HepG2 (cell line): ENCODE measurements around the gene UBQLN1. TPM values are rescaled to one million over a fixed set of nuclear protein-coding genes. Genes with fewer than 3 reads are reported as not detected.

Source experiments
- ADNP ChIP-seq: sonication (generic); formaldehyde crosslinking; IDR thresholded peaks from 2 replicates; pipeline ENCODE4 v1.4.0; 2020; ENCODE audit warnings: missing genetic modification reagents
- AKAP8 ChIP-seq: sonication (generic); formaldehyde crosslinking; IDR thresholded peaks from 2 replicates; pipeline ENCODE4 v1.5.1; 2020; ENCODE audit warnings: mild to moderate bottlenecking, missing genetic modification reagents
- CC2D1A ChIP-seq: sonication (generic); formaldehyde crosslinking; IDR thresholded peaks from 2 replicates; pipeline ENCODE4 v1.8.1; 2023; ENCODE audit warnings: mild to moderate bottlenecking, missing genetic modification reagents
- EZH2 ChIP-seq: conservative IDR thresholded peaks from 2 replicates; pipeline ENCODE4 v1.6.1; 2012; ENCODE audit warnings: mild to moderate bottlenecking, low read depth, low read length, moderate library complexity
- FOXK2 ChIP-seq: fragments of 450-650 bp; IDR thresholded peaks from 2 replicates; pipeline ENCODE4 v1.6.1; 2016
- GATA4 ChIP-seq: sonication (generic); IDR thresholded peaks from 2 replicates; pipeline ENCODE4 v1.6.1; 2016; ENCODE audit warnings: antibody characterized with exemption, low read depth, borderline replicate concordance
- ISL2 ChIP-seq: sonication (generic); formaldehyde crosslinking; IDR thresholded peaks from 2 replicates; pipeline ENCODE4 v1.5.0; 2020; ENCODE audit warnings: missing genetic modification reagents
- NCOA5 ChIP-seq: sonication (generic); formaldehyde crosslinking; IDR thresholded peaks from 2 replicates; pipeline ENCODE4 v1.4.0; 2020; ENCODE audit warnings: missing genetic modification reagents
- PBX3 ChIP-seq: sonication (generic); formaldehyde crosslinking; IDR thresholded peaks from 2 replicates; pipeline ENCODE4 v1.8.1; 2023; ENCODE audit warnings: missing genetic modification reagents, inconsistent platforms, borderline replicate concordance
- PREB ChIP-seq: sonication (generic); formaldehyde crosslinking; IDR thresholded peaks from 2 replicates; pipeline ENCODE4 v1.4.0; 2020; ENCODE audit warnings: missing genetic modification reagents
- RFXANK ChIP-seq: IDR thresholded peaks from 2 replicates; pipeline ENCODE4 v1.6.1; 2016
- TARDBP ChIP-seq: sonication (generic); formaldehyde crosslinking; IDR thresholded peaks from 2 replicates; pipeline ENCODE4 v1.8.0; 2022; ENCODE audit warnings: mild to moderate bottlenecking, missing genetic modification reagents
- UBTF ChIP-seq: sonication (generic); formaldehyde crosslinking; IDR thresholded peaks from 2 replicates; pipeline ENCODE4 v1.4.0; 2020; ENCODE audit warnings: mild to moderate bottlenecking, missing genetic modification reagents
- ZBTB7B ChIP-seq: sonication (generic); formaldehyde crosslinking; IDR thresholded peaks from 2 replicates; pipeline ENCODE4 v1.4.0; 2020; ENCODE audit warnings: missing genetic modification reagents
- ZEB1 ChIP-seq: IDR thresholded peaks from 2 replicates; pipeline ENCODE4 v1.6.1; 2012; ENCODE audit warnings: mild to moderate bottlenecking, low read depth, inconsistent platforms; ENCODE audit not compliant: insufficient replicate concordance
- ZFP82 ChIP-seq: sonication (generic); formaldehyde crosslinking; IDR thresholded peaks from 2 replicates; pipeline ENCODE4 v1.5.1; 2020; ENCODE audit warnings: mild to moderate bottlenecking, missing genetic modification reagents, borderline replicate concordance
- ZNF10 ChIP-seq: sonication (generic); formaldehyde crosslinking; IDR thresholded peaks from 2 replicates; pipeline ENCODE4 v1.4.0; 2020; ENCODE audit warnings: mild to moderate bottlenecking, low read depth, missing genetic modification reagents, borderline replicate concordance
- ZNF160 ChIP-seq: sonication (generic); formaldehyde crosslinking; IDR thresholded peaks from 2 replicates; pipeline ENCODE4 v1.8.0; 2022; ENCODE audit warnings: mild to moderate bottlenecking, inconsistent platforms, missing genetic modification reagents
- ZNF263 ChIP-seq: sonication (generic); formaldehyde crosslinking; IDR thresholded peaks from 2 replicates; pipeline ENCODE4 v1.4.0; 2020; ENCODE audit warnings: missing genetic modification reagents
- ZNF329 ChIP-seq: sonication (generic); formaldehyde crosslinking; IDR thresholded peaks from 2 replicates; pipeline ENCODE4 v1.9.0; 2021; ENCODE audit warnings: low read depth, mild to moderate bottlenecking, missing genetic modification reagents
- ZNF44 ChIP-seq: sonication (generic); formaldehyde crosslinking; IDR thresholded peaks from 2 replicates; pipeline ENCODE4 v1.5.1; 2020; ENCODE audit warnings: mild to moderate bottlenecking, missing genetic modification reagents
- ZNF512B ChIP-seq: sonication (generic); formaldehyde crosslinking; IDR thresholded peaks from 2 replicates; pipeline ENCODE4 v1.5.1; 2020; ENCODE audit warnings: missing genetic modification reagents, mild to moderate bottlenecking, borderline replicate concordance
- ZNF569 ChIP-seq: sonication (generic); formaldehyde crosslinking; IDR thresholded peaks from 2 replicates; pipeline ENCODE4 v1.5.0; 2020; ENCODE audit warnings: mild to moderate bottlenecking, missing genetic modification reagents, moderate library complexity, borderline replicate concordance
- ZNF619 ChIP-seq: sonication (generic); formaldehyde crosslinking; IDR thresholded peaks from 2 replicates; pipeline ENCODE4 v1.4.0; 2020; ENCODE audit warnings: mild to moderate bottlenecking, missing genetic modification reagents
- ZSCAN21 ChIP-seq: sonication (generic); formaldehyde crosslinking; IDR thresholded peaks from 2 replicates; pipeline ENCODE4 v1.8.0; 2022; ENCODE audit warnings: mild to moderate bottlenecking, missing genetic modification reagents, moderate library complexity, borderline replicate concordance
- polyA plus RNA-seq, 8 experiments: library from polyadenylated mRNA; depleted of rRNA in 3 of 8; stranded (reverse) in 7 of 8; unstranded in 1 of 8; fragments of >200 nt; fragmentation: Illumina TruSeq in 4 of 8; extraction: Trizol in 4 of 8; gene quantifications; 2 replicates each; pipeline versions ENCODE4 v1.2.1 to v1.2.3, GENCODE V29; 2011 to 2016; ENCODE audit warnings: low read depth in 4 of 8, missing spikeins in 1 of 8, mixed read lengths in 1 of 8; ENCODE audit not compliant: insufficient read depth in 1 of 8
- total RNA-seq, 5 experiments: library from RNA; depleted of rRNA; stranded (reverse); fragments of >200 nt; fragmentation: Illumina TruSeq; extraction: Trizol; gene quantifications; 2 replicates each; pipeline ENCODE4 v1.2.3, GENCODE V29; 2016; ENCODE audit warnings: low read depth in 1 of 5

The UBQLN1 gene
- total and polyA plus RNA-seq, 2 of the 13 experiments (the other 11 are each of a cell fraction or from before 2014, with no cell fraction given), result 78.1 to 83.8 TPM

GRCh38 chr9:83622939-83623678 lies 84.6 kb downstream of the UBQLN1 start, which contains the start of gene IDNK (continued):
- TF ChIP-seq ZBTB7B, result no peak
- TF ChIP-seq CC2D1A (CRISPR knock-in tag), result no peak
- TF ChIP-seq ZNF329 (CRISPR knock-in tag), result no peak
- TF ChIP-seq ISL2 (CRISPR knock-in tag), result peak; percentile 30; the same call in 1 of the 2 replicates
- peak; percentile 85; the same call in 1 of the 2 replicates for TF ChIP-seq ZFP82
- TF ChIP-seq ZEB1, result no peak
- no peak for TF ChIP-seq ZNF160 (CRISPR knock-in tag)
- no peak for TF ChIP-seq ZNF10 (CRISPR knock-in tag)
- peak; percentile 96 for TF ChIP-seq UBTF (CRISPR knock-in tag)
- no peak for TF ChIP-seq ZNF44
- no peak for TF ChIP-seq ZNF512B (CRISPR knock-in tag)
- no peak for TF ChIP-seq GATA4
- no peak for TF ChIP-seq FOXK2
- no peak for TF ChIP-seq NCOA5 (CRISPR knock-in tag)
- no peak for TF ChIP-seq PBX3 (CRISPR knock-in tag)
- TF ChIP-seq ADNP (CRISPR knock-in tag), result no peak
- TF ChIP-seq AKAP8 (CRISPR knock-in tag), result peak; percentile 53; the same call in 1 of the 2 replicates
- no peak for TF ChIP-seq ZNF263 (CRISPR knock-in tag)
- TF ChIP-seq ZNF569 (CRISPR knock-in tag), result no peak
- TF ChIP-seq RFXANK (CRISPR knock-in tag), result no peak
- no peak for TF ChIP-seq ZSCAN21 (CRISPR knock-in tag)
- TF ChIP-seq ZNF619 (CRISPR knock-in tag), result no peak
- TF ChIP-seq PREB (CRISPR knock-in tag), result no peak
- no peak for TF ChIP-seq TARDBP (CRISPR knock-in tag)
- no peak for TF ChIP-seq EZH2
